Activated T-cell treated with anti-CD3 and anti-CD28 coated beads for 24 hours (primary cell): ENCODE results near the gene CREB5.

ENCODE experiments used
- DNase-seq: peaks from one replicate; pipeline ENCODE4 v3.0.0-alpha.2; 2020; ENCODE audit warnings: low read depth

Gene CREB5

DNA sequence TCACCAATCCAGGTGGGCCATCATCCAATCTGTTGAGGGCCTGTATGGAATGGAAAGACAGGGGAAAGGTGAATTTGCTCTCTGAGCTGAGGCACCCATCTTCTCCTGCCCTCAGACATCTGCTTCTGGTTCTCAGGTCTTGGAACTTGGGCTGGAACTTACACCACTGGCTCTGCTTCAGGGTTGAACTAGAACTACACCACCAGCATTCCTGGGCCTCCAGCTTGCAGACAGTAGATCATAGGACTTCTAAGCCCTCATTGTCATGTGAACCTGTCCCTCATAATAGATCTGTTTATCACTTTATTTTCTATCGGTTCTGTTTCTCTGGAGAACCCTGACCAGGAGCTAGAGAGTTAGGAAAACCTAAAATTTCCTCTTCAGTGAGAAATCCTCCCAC is 233.5 kb downstream of the CREB5 start:
- DNase-seq, result no peak

DNA sequence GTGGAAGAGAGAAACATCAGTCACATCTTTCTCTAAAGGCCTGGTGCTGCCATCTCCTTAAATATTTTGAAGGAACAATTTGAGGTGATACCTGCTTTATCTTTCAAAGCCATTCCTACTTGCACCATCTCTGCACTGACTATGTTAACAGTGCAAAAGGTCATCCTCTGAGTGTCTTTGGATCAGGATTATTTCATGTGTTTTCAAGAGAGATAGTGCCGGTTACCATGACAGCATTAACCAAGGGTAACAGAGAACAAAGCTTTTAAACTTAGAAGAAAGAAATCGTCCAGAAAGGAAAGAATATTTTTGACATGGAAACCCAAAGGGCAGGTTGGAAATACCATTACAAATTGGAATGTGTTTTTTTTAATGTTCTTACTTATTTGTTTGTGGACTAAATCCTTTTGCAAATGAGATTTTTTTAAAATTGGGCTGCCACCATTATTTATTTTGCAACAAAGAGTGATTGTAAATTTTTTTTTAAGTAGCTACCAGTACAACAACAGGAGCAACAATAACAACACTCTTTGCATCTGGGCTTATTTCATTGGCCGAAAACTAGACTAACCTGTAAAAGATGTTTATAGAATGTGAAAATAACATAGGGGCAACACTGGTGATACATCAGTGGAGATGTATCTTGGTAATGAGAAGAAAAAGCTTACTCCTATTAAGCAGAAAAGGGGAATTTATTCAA is 234.2 kb downstream of the CREB5 start:
- DNase-seq, result no peak

DNA sequence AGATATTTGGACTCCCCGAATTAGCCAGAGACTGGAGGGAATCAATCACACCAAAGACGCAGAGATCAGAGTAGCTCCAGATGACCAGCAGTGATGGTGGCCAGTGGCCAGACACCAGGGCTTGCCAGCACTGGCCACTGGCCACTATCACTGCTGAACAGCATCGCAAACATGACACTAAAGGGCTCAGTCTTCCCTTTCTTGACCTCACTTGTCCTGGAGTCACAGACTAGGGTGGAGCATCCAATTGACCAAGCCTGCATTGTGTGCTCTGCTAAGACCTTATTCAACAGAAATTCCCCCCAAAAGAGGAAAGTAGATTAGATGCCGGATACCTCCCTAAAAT is 234.7 kb downstream of the CREB5 start:
- no peak for DNase-seq

DNA sequence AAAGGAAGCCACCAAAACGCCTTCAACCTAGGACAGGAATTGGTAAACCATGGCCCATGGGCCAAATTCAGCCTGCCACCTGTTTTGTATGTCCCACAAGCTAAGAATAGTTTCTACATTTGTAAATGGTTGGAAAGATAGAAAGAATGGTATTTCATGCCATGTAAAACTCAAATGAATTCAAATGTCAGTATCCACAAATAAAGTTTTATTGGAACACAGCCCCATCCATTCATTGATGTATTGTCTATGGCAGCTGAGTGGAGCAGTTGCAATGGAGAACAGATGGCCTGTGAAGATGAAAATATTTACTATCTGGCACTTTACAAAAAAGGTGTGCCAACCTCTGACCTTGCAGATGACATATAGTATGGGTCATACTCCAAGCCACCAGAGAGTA is 236.9 kb downstream of the CREB5 start:
- no peak for DNase-seq

DNA sequence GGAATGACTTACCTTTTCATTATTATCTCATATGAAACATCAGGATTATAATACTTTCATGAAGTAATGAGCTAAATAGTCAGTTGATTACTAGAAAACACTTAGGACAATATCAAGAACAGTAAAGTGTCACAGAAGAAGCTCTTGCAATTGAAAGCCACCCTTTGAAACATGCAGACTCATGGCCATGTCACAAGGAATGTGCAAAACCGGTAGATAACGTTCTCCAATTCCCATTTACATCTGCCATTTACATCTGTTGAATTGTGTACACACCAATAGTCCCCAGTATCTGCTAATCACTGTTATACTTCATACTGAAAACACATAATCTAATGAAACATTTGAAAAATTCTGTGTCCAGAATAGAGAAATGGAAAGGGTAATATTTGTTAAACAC is 237.5 kb downstream of the CREB5 start:
- DNase-seq, result no peak

DNA sequence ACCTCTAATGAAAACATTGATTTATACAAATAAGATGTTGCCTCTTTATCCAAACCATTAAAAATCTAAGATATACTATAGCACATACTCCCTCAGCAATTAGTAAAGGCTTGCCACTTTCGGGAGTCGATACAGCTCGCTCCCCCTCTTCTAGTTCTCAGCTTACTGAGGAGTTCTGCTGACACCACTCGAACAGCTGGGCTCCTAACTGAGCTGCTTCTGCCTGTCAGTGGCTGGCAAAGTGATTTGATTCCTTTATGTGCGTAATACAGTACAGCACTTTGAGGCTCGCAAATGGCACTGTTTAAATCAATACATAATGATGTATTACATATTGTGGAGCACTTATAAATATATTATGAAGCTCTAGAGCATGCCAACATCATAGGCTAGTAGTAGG is 241.8 kb downstream of the CREB5 start:
- no peak for DNase-seq

DNA sequence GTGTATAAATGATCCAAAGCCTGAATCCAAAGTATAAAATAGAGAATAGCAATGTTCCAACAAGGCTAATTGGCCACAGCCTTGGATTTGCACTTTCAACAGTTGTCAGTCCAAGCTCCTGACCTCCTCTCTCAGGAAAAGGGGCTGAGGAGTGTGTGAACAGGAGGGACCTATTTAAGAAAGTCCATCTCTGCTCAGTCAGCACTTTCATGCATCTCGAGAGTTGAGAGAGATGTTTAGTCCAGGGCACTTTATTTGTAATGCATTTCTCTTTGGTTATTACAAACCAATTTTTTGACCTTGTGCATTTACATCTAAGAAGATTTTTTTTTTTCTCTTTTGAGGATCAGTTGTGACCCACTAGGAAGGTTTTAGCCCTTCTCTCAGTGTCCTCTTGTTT is 244.2 kb downstream of the CREB5 start:
- no peak for DNase-seq

DNA sequence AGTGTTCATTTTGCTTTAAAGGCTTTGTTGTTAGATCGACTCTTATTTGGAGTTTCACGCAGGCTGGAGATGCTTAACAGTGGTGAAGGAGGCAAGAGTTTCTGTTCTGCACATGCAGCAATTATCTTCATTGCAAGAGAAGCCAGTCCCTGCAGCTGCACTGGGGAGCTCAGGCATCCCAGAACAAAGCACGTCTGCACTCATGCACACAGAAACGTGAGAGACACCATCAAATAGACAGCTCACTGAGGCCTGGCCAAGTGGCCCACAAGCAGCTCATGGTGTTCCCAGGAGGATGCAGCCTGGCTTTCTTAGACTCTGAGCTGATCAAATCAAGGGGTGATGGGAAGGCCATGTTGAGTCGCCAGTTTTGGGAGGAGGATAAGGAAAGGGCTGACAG is 246.1 kb downstream of the CREB5 start:
- DNase-seq, result no peak

DNA sequence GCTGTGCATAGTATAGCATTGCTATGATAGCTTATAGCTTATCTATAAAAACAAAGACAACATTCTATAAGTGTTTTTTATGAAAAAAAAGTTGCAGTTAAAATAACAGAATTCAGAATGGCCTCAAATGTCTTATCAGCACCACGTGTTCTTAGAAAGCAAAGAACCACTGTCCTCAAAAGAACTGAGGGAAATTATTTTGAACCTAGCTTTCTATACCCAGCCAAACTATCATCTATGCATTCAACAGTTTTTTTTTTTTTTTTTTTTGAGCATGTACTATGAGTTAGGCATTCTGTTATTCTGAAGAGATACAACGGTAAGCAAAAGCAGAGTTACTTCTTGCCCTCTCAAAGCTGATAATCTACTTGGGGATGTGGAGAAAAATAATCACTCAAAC is 247.8 kb downstream of the CREB5 start:
- no peak for DNase-seq

DNA sequence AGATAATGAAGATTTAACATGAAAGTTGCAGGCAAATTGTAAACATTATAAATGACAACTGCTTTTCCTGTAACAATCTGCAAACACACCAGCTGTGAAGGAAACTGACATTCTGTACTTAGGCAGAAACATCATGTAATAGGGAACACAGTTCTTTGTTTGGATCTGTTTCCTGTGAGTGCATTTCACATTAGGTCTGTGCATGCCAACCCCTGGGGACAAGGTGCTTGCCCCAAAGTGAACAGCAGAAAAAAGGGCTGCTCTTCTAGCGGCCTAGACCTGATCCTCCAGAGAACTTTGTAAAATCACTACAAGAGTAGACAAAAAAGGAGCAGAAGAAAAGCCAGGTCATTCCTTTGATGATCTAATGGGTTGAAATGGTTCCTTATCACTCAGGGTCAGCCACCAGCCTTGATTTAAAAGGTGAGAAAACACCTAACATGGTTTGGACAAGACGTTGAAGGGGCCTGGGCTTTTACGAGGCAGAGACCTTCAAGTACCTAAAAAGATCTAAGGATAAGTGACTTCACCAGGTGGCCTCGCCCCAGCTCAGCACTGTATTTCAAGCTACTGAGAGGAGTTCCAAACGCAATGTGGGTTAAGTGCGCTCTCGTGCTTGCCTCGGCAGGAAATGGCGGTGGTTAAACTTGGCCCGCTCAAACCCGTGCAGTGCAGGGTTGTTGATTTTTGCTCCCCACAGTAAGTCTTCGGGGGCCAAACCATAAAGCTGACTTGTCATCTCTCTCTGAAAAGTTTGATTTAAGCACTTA is 249.7 kb downstream of the CREB5 start:
- no peak for DNase-seq

DNA sequence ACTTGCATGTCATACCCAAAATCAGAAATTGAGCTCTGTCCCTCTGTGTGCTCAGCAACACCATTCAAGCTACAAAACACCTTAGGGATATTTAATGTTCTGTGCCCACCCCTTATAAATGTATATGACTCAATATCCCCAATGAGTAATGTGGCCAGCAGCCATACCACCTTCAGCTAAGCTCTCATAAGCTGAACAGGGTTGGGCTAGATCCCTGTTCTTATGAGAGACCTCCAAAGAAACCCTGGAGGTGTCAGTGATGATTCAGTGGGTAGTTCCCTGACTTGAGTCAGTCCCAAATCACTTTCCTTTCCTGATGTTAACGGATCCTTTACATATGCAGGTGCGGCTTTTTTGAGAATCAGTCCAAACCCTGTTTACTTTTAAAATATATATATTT is 253.8 kb downstream of the CREB5 start:
- DNase-seq, result no peak

DNA sequence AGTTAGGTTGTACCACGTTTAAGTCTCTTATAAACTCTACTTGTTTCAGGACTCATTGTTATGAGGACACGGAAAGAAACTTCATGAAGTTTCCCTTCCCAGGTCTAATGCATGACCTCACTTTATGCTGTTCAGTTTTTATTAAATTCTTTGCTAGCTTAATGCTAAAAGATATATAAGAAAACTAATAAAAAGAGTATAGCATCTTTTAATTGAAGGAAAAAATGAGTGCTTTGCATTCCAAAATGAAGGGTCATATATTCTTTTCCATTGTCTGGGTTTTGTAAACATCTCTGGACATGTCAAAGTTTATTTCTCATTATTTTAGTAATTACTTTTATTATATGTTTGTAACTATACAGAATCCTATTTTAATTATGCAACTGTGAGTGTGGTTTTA is 255.8 kb downstream of the CREB5 start:
- no peak for DNase-seq

DNA sequence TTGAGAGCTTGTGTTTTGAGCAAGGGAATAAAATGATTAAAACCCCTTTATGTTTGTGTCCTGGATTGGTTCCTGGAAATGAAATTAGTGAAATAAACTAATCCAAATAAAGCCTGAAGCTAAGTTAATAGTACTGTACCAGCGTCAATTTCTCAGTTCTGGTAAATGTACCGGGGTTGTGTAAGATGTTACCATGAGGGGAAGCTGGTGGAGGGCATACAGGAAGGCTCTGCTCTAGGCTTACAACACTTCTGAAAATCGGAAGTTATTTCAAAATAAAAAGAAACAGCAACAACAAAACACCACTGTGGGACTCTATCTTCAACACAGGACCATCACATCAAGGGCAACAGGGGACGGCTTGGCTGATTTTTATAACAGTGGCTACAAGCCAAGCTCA is 257.0 kb downstream of the CREB5 start:
- DNase-seq, result no peak

DNA sequence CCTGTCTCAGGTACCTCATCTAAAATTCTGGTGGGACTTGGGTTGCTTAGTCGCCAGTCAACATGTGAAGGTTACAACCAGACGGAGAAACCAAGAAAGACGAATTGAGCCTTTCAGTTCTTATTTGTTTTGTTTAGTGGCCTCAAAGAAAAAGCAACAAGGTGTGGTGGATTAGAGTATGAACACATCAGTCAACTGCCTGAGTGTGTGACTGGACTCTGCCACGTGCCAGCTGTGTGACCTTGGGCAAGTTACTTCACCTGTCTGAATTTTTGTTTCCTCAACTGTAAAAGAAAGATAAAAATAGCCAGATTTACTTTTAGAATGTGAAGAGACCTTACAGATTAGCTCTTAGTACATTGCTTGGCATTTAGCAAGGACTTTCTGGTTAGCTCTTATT is 259.2 kb downstream of the CREB5 start:
- no peak for DNase-seq

DNA sequence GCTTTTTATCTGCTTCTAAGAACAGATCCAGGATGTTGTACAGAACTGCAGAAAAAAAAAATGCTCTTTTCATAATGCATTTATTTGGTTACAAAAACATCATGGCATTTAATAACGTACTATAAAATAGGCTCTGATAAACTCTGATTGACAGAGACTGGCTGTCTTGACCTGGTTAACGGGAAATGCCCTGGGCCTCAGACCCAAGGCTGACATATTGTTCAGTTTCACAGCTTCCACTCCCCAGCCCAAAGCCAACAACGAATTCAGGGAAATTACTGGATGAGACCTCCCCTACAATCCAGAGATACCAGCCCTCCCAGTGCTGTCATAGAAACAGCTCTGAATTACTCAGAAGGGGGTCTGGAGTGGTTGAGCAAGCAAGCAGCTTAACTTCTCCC is 260.1 kb downstream of the CREB5 start:
- no peak for DNase-seq

DNA sequence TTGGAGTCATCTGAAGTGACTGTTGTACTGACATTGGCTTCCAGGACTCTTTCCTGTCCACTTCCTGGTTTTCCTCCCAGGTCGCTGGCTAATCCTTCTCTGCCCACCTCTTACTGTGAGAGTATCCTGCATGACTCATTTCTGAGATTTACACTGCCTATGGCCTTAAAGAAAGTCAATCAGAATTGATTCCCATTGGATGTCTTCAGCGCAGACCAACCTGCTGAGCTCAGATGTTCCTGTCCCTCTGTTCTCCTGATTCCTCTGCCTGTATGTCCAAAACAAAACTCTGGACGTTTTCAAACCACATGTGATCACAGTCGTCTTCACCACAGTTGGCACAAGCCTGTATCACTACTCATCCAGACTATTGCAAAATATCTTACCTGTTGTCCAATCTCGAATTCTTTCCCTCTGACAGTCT is 262.1 kb downstream of the CREB5 start:
- no peak for DNase-seq

DNA sequence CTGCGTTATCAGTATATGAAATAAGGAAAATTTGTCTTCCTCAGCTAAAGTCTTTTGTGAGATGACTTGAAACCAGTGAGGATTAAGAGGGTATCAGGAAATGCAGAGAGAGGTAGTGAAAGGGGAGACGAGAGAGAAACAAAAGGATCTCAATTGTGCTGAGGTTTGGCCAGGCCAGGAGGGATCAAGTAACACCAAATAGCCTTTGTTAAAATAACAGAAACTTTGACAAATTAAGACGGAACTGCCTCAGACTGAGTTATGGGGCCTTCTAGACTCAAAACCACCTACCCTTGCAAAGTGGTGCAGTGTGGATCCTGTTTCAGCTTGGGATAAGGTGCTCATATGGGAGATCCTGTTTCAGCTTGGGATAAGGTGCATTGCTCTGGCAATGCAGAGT is 263.1 kb downstream of the CREB5 start:
- DNase-seq, result no peak

DNA sequence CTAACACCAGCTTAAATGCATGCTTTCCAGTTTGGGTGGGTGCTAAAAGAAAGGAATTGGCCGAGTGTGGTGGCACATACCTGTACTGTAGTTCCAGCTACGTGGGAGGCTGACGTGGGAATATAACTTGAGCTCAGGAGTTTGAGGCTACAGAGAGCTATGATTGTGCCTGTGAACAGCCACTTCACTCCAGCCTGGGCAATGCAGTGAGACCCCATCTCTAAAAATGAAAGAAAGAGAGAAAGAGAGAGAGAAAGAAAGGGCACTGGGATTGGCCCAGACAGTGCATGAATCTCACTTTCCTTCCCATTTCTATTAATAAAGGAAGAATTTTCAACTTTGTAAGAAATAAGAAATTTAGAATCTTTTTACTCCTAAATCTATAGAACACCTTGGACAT is 265.4 kb downstream of the CREB5 start:
- no peak for DNase-seq

DNA sequence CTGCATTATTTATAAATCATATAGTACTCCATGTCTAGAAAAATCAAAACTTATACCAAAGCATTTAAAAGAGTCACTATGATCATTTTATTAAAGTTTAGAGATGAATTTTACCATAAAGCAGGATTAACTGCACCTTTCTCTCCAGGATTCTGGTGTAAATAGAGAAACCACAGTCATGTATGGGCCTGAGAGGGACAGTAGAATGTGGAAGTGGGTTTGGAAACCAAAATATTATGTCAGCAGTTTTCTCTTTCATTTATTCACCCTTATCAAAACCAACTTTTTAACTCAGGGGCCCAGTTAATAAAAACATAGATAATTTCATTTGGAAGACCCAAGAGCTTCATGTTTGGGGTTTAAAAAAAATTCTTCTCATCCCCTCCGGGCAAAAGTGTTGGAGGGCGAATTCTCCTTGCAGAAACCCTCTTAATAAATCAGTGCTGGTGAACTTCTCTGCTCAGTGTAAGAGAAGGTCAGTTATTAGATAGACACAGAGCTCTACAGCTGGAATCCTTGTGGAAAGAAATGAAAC is 266.2 kb downstream of the CREB5 start:
- no peak for DNase-seq

DNA sequence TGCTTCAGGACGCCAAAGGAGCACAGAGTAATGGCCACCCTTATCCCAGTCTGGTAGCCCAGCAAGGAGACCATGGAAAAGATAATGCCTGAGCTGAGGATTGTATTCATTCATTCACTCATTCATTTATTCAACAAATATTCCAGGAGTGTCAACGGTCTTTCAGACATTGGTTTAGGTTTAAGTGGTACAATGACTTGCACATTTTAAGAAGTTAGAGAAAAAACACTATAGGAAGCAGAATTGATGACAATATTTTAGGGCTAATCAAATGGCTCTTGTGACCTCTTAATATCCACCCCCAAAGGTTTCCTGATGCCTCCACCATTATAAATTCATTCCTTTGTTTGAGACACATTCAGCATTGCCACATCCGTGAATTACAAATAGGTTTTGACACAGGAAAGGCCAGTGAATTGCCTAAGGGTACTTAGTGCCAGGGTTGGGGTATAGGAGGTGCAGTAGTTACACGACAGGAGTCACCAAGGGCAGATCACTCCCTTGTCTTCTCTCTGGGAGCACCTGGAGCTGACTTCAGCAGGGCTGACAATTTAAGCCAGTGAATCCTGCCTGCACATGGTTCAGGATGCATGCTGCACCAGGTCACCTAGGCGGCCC is 269.5 kb downstream of the CREB5 start:
- no peak for DNase-seq

DNA sequence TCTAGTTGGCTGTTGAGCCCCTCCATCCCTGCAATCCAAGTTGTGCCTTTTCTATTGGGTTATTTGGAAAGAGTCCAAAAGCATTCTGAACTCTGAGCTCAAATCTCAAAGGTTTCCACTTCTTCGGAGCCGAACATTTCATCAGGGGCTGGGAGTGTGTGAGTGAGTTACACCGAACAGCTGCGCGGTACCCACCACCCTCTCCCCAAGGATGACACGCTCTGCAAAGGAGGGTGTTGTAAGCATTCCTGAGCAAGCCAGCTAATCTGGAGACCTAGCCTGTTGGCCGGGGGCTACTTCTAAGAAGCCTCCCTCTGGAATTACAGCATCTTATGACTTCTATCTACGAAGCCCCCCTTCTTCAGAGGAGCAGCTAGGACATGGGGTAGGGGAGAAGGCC is 270.5 kb downstream of the CREB5 start:
- no peak for DNase-seq

DNA sequence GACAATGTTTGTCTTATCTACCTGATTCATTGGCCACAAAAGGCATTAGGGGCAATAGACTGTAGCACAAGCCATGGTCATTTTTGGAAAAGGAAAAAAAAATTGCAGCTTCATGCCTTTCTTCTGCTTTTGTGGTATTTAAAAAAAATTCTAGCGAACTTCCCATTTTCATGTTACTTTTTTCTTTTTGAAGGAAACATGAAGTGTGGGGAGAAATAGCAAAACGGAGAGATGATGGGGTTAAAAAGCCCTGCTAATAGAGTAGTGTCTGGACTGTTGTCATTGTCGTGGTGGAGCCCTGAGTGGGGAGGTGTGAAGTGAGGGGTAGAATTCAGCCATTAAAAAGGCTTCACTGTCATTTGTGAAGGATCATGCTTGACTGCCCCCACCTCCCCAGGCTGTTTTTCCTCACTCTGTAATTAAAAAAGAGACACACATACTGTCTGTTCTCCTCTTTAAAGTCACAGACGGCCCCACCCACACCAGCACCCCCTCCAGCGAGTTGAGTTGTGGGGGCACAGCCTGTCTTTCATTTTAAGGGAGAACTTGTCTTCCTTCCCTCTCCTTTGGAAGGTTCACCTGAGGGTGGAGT is 272.4 kb downstream of the CREB5 start:
- DNase-seq, result no peak

DNA sequence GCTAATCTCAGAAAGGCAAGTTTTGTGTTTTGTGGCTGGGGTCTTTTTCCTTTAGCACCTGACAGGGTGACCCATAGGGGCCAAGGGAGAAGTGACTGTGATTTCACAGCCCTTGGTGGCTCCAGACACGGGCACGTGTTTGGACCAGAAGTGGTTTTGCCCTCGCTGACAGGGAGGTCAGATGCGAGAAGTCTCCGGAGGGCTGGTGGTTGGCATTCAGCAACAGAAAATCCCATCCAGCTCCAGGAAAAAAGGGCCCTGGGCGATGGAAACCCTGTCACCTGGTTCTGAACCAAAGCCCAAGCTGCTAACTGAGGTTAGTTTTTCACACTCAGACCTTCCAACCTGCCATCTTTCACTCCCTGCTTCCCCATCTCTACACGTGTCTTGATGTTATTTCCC is 272.9 kb downstream of the CREB5 start:
- no peak for DNase-seq
